8988T (cell line): ENCODE data around the gene DCAF10.
A peak's percentile ranks its signal among the peaks of the same experiment; 100 is the strongest.
"Not testable (repeated sequence)": the region's sequence is repeated elsewhere in the genome, so short reads cannot be mapped to it uniquely, and the experiment has no call there.

Experiments
- DNase-seq: peaks from one replicate; pipeline ENCODE4 v3.0.0; 2011

DCAF10 gene, protein sequence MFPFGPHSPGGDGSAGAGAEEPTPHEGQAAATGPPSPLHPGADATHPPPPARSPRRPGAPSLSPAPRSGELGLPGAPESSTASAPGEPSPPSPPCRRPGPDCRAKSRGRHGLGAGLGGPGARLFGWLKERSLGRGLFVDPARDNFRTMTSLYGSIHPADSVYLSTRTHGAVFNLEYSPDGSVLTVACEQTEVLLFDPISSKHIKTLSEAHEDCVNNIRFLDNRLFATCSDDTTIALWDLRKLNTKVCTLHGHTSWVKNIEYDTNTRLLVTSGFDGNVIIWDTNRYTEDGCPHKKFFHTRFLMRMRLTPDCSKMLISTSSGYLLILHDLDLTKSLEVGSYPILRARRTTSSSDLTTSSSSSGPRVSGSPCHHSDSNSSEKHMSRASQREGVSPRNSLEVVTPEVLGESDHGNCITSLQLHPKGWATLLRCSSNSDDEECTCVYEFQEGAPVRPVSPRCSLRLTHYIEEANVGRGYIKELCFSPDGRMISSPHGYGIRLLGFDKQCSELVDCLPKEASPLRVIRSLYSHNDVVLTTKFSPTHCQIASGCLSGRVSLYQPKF

DNA sequence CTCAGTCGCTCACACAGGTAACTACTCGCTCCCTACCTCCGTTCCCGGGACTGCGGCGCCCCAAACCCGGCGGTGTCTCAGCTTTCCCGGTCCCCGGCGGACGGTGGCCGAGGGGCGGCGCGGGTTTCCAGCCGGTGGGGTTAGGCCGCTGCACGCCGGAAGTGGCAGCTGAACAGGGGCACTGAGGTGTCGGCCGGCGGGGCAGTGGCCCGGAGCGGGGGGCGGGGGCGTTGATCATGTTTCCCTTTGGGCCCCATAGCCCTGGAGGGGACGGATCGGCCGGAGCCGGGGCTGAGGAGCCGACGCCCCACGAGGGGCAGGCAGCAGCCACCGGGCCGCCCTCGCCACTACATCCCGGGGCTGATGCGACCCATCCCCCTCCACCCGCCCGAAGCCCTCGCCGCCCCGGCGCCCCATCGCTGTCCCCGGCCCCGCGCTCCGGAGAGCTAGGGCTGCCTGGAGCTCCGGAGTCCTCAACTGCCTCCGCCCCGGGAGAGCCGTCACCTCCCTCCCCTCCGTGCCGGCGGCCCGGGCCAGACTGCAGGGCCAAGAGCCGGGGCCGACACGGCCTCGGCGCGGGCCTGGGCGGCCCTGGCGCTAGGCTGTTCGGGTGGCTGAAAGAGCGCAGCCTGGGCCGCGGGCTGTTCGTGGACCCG is at the start of gene DCAF10:
TSS of gene DCAF10 (plus strand) at position 167 of the 656 bp plus-strand sequence. CDS start at position 237, 70 bp downstream.
- peak; percentile 43 for DNase-seq

DNA sequence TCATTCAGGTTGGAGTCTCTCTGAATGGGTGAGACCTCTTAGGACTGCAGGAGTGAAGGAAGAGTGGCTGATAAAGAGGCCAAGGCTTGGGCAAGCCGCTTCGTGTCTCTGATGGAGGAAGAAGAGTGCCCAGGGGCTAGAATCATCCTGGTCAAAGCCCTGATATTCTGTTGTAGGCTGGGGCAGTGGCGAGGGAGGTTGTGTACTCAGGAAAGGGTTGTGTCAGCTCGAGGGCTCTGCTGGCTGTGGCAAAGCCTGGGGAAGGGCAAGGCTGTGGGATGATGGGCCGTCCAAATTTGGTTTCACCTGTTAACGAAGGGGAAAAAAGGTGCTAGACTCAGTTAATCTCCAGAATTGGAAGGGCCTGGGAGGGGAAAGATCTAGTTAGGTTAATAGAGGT is 49.4 kb upstream of the DCAF10 start:
- DNase-seq: no peak

DNA sequence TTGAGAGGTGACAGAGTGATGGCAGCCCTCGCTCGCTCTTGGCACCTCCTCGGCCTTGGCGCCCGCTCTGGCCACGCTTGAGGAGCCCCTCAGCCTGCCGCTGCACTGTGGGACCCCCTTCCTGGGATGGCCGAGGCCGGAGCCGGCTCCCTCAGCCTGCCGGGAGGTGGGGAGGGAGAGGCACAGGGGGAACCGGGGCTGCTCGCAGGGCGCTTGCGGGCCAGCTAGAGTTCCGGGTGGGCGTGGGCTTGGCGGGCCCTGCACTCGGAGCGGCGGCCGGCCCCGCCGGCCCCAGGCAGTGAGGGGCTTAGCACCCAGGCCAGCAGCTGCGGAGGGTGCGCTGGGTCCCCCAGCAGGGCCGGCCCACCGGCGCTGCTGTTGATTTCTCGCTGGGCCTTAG is 48.9 kb upstream of the DCAF10 start:
- DNase-seq: not testable (repeated sequence)

DNA sequence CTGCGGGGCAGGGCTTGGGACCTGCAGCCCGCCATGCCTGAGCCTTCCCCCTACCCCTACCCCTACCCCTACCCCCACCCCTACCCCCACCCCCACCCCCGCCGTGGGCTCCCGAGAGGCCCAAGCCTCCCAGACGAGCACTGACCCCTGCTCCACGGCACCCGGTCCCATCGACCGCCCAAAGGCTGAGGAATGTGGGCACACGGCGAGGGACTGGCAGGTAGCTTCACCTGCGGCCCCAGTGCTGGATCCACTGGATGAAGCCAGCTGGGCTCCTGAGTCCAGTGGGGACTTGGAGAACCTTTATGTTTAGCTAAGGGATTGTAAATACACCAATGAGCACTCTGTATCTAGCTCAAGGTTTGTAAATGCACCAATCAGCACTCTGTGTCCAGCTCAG is 48.5 kb upstream of the DCAF10 start:
- not testable (repeated sequence) for DNase-seq

DNA sequence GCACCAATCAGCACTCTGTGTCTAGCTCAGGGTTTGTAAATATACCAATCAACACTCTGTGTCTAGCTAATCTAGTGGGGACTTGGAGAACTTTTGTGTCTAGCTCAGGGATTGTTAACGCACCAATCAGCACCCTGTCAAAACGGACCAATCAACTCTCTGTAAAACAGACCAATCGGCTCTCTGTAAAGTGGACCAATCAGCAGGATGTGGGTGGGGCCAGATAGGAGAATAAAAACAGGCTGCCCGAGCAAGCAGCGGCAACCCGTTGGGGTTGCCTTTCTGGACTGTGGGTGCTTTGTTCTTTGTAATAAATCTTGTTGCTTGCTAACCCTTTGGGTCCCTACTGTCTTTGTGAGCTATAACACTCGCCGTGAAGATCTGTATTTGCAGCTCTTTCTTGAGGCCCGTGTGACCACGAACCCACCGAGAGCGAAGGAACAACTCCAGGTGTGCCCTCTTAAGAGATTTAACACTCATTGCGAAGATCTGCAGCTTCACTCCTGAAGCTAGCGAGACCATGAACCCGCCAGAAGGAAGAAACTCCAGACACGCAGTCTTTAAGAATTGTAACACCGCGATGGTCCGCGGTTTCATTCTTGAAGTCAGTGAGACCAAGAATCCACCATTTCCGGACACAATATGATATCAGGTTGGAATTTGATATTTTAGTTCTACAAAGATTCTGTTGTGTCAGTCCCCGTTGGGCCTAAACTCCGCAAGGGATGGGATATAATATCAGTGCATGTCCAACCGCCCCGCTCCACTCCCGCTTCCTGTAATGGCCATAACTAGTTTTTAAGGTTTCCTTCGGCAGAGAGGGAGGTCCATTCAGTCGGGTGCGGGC is 47.7 kb upstream of the DCAF10 start:
- no peak for DNase-seq

DNA sequence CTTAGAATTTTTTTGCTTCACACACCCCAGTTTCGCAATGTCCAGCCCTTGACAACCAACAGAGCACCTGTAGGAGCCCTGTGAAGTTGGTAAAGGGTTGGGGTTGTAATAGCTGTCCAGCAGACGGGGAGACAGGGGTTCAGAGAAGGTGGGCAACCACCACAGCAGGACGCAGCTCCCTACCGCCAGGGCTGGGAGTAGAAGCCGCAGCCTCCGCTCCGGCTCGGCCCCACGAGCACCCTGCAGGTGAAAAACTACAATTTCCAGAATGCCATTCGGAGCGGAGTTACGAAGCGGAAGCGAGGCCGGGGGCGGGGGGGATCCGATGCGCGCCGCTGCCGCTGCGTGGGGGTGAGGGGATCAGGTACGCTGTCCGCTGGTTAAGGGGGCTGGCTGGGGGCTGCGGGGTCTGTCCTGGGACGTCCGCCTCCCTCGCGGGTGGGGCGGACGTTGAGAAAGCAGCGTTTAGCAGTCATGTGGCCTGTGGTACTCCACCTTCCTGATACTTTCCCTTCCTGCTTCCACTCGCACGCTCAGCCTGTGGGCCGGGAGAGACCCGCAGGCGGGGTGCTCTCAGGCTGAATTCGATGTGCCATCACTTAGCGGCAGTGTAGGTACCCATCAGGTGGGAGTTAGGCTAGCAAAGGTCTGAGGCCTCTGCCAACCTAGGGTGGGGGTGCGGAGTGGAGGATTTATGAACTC is 47.0 kb upstream of the DCAF10 start, which contains the start of gene TRMT10B:
TSS of gene TRMT10B (plus strand) at position 317 of the 702 bp plus-strand sequence. CDS start 8,127 bp downstream, outside the sequence.
- peak; percentile 98 for DNase-seq

DNA sequence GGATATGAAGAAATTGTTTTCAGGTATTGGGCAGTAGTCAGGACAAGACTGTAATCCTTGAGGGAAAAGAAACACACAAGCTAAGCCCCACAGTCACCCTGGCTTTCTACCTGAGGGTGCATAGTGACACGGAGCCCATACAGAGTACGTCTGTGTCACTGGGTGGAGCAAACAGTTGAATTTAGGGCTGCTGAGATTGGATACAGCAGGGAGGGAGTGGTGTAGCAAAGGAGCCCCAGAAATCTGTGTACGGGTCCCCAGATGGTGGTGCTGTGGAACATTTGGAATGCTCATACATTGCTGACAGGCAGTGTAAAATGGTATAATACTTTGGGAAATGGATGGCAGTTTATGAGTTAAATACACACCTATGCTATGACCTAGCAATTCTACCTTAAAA is 41.9 kb upstream of the DCAF10 start:
- DNase-seq: no peak

DNA sequence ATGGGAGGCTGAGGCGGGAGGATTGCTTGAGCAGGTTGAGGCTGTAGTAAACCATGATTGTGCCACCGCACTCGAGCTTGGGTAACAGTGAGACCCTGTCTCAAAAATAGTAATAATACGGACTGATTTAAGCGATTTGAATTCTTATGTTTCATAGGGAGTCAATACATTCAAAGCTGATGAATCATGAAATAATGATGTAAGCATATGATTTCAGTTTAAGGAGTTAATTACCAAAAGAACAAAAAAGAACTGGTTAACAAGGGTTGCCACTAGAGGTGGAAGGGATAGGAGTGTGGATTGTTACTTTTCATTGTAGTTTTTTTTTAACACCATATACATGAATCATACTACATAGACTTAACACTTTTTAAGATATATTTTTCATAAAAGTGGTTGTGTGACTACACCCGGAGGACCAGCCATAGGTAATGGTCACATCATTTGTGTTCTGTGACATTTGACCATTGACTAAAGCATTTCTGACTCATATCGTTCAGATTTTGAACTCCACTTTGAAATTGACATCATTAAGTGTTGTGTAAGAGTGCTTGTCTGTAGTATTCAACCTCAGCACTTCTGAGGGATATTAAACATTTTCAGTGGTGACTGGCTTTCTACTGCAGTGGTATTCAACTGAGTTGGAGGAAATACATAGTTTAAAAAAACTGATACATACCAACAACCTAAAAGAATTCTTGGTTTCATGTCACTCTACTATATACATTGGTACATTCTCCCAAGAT is 40.0 kb upstream of the DCAF10 start:
- no peak for DNase-seq

DNA sequence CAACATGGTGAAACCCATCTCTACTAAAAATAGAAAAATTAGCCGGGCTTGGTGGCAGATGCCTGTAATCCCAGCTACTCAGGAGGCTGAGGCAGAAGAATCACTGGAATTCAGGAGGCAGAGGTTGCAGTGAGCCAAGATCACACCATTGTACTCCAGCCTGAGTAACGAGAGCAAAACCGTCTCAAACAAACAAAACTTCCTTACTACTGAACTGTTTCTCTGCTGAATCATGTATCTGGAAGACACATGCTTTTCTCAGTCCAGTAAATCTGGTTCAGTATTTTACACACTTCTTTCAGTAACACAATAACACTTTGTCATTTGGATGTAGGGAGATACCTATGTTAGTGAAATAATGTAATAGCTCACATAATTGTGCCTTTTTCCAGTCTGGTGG is 39.1 kb upstream of the DCAF10 start:
- DNase-seq: no peak

DNA sequence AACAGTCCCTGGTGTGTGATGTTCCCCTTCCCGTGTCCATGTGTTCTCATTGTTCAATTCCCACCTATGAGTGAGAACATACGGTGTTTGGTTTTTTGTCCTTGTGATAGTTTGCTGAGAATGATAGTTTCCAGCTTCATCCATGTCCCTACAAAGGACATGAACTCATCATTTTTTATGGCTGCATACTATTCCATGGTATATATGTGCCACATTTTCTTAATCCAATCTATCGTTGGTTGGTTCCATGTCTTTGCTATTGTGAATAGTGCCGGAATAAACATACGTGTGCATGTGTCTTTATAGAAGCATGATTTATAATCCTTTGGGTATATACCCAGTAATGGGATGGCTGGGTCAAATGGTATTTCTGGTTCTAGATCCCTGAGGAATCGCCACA is 35.3 kb upstream of the DCAF10 start:
- DNase-seq: not testable (repeated sequence)

DNA sequence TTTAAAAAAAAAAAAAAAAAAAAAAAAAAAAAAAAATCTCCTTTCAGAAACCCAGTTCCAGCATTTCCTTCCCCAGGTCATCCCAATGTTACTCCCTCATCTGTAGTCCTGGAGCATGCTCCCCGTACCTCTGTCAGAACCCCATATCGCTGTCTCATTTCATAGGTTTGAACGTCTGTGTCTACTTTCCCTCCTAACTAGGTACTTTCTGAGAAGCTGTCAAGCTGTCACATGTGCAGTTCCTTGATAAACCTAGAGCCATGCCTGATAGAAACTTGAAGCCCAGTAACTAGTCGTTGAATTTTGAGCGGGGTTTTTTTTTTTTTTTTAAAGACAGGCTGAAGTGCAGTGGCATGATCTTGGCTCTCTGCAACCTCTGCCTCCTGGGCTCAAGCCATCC is 31.3 kb upstream of the DCAF10 start:
- no peak for DNase-seq

DNA sequence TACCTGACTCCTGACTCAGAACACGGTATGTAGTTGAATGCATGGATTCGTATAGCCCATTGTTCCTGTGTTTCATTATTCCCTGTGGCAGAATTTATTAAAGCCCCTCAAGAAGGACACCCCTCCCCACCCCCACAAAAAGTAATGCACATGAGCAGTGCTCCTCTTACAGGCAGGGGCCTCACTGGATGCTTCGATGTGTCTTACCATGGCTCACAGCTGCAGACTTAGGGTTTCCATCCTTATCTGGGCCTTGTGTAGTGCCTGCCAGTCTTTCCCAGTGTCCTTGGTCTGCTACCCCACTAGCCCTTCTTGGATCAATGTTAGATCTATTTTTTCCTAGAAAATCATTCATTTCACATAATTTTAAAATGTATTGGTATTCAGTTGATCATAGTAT is 30.6 kb upstream of the DCAF10 start:
- DNase-seq: no peak

DNA sequence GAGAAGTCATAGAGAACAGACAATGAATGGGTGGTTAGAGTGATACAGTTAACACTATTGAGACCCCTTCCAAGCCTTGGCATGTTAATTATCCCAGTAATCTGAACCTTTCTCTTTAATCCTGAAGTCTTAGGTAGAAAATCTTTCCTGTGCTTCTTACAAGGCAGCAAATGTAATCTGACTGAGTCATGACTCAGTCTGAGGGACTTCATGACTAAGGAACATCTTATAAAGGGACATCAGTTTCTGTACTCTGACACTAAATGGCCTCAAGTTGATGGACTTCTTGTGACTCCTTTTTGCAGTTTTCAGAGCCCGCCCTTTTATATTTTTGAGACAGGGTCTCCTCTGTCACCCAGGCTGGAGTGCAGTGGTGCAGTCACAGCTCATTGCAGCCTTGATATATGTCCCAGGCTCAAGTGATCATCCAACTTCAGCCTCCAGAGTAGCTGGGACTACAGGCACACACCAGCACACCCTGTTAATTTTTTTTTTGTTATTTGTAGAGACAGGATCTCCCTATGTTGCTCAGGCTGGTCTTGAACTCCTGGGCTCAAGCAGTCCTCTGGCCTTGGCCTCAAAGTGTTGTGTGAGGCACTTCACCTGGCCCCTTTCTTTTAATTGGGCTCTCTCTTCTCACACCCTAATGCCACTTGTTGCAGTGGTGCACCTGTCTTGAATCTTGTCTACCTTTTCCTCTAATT is 25.2 kb upstream of the DCAF10 start:
- no peak for DNase-seq

DNA sequence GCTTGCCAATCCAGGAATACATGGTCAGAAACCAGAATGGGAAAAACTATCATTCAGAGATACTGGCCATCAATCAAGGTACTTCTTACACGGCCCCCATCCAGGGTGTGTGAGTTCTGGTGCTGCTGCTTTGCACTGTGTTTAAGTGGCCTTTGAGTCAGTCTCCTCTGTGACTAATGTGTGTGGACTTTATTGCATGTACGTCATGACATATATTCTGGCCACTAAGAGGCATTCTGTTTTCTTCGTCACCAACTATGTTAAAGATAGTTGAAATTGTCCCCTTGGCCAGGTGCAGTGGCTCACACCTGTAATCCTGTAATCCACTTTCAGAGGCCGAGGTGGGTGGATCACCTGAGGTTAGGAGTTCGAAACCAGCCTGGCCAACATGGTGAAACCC is 24.3 kb upstream of the DCAF10 start:
- DNase-seq: no peak

DNA sequence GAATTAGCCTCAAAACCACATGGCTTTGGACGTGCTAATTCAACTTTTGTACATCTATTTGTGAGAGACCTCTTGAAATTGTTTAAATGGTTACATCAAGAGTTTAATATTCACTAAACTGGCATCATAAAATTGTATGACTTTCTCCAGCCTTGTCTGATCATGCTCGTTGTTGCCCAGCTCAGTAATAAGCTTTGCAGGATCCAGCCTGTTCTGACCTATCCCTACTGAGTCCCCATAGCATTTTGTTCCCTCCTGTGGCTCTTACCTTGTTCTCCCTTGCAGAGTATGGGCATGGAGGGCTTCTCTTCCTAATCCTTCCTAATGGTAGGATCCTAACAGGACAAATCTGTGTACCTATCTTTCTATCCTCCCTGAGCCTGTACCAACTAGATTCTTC is 22.1 kb upstream of the DCAF10 start:
- no peak for DNase-seq

DNA sequence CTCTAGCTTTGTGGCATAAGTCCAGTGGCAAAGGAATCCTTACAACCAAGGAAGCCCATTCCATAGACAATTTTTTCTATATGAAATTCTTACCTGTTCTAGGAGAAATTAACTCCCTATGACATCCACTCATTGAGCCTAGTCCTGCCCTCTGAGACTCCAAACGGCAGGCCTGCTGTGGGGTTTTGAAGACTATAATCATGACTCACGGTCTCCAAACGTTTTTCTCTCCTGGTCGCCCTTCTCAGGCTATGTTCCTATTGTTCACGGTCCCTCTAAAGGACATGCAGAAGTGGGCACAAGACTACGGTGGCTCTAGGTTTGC is 16.3 kb upstream of the DCAF10 start:
- DNase-seq: no peak

DNA sequence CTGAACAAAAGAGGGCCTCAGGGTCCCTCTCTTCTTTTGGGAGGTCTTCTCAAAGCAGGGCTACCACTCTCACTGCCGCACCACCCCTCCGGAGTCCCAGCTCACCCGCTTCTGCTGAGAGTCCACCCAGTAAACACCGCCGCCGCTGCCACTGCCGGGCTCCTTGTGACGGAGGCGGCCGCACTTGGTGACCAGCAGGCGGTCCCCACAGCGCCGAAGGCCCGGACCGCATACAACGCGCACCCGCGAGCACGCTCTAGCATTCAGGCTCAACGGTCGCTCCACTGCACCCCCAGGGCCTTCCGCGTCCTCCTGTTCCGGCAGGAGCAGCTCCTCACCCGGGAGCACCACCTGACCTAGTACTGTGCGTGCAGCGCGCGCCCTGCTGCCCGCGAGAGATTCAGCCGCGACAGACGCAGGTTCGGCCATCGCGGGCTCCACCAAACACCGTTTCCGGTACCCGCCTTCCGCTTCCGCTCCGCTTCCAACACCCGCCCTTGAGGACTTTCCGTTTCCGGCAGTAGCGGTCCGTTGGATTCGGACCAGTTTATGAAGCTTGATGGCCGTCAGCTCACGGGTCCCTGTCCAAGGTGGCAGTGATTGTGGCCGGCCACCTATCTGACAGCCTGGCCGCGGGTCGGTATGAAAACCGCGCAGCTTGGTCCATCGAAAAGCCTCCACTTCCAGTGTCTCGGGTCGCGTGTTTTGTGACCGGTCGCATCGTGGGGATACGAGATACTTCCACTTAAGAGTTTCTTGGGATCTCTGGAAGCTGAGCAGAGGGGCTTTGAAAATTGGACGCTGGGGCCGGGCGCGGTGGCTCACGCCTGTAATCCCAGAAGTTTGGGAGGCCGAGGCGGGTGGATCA is 15.7 kb upstream of the DCAF10 start, which contains the start of gene EXOSC3:
TSS of gene EXOSC3 (minus strand) at position 449 of the 868 bp plus-strand sequence. CDS start at position 429, 20 bp downstream.
- peak; percentile 82 for DNase-seq

DNA sequence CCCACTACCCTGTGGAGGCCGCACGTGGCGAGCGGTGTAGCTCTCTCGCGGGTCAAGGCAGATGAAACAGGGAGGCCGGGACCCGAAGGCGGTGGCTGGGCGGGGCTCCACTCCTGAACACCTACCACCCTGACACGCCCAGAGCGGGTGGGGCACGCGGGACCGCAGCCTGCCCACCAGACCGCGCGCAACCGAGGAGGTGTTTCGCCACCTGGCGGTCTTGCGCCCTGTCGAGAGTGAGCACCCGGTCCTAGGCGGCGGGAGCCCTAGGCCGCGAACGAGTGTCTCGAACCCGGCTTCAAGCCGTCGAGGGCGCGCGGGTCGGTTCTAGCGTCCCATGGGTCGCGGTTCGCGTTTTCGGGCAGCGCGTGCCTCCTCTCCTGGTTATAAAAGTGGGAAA is 13.5 kb upstream of the DCAF10 start:
- DNase-seq: no peak

DNA sequence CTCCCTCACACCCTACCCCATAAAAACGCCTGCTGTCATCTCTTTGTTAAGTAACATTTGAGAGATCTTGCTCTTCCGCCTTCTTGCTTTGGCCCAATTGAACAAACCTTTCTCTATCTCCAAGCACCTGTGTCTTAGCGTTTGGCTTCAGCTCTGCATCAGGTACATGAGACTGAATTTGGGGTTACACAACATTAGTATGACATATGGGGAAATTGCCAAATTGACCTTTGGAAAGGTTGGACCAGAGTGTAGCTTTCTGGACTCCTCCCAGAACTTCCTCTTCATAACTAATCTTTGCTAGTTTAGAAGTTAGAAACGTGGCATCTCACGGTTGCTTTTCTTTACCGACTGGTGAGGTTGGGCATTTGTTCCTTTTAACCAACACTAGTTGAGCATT is 12.3 kb upstream of the DCAF10 start:
- no peak for DNase-seq

DNA sequence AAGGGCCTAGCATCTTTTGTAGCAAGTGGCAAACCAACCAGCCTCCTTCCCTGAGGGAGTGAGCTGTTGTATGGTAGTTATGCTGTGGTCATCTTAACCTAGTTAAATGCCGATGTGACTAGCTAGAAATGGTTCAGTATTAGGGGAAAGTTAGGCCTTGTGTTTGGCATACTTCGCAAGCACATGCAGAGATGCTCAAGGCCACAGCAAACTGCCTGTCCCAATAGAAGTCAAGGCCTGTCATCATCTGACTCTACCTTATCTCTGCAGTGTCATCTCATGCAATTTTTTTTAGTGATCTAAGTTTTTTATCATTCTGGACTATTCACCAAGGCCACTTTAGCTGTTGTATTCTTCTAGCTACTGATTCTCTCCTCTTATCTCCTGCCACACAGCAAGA is 10.5 kb upstream of the DCAF10 start:
- DNase-seq: no peak
